Stimulated activated CD8-positive, alpha-beta memory T cell treated with anti-CD3 and anti-CD28 coated beads, Interleukin-12 subunit alpha, Interleukin-12 subunit beta, amount 100 ng/mL, for 24 hours (primary cell): Measurements from ENCODE around the gene TTC28.
"Not testable (repeated sequence)": the region's sequence is repeated elsewhere in the genome, so short reads cannot be mapped to it uniquely, and the experiment has no call there.

Source experiments
- DNase-seq: peaks from one replicate; pipeline ENCODE4 v3.0.0-alpha.2; 2020; ENCODE audit errors: extremely low read depth

The TTC28 gene

DNA sequence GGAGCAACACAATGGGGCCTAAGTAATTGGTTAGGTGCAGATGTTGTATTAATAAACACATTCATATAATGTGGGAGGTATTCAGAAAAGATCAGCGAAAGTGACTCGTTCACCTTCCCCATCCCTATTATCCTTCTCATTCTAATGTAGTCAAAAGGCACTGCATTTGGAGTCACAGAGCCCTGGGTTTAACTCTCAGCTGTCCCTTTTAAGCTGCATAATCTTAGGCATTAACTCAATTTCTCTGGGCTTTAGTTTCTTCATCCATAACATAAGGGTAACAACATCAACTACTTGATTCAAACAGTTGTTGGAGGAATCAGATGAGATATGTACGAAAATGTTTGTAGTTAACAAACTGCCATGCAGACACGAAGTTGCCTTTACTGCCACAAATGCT is 573.0 kb downstream of the TTC28 start:
- DNase-seq = no peak

DNA sequence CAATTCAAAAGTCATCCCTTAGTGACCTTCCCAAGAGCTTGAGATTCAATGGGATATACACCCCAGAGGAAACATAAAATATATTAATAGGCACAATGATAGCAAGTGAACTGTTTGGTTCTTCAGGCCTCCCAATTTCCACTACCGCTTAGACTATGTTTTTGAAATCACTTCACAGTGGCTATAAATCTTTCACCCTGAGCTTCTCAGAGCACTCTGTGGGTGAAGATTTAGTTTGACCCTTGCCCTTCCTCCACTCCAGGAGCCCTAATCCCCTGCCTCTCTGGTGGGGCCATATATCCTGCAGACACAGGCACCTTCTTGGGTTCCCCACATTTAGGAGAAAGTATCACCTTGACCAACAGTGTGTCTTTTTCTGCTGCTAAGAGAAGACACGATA is 573.7 kb downstream of the TTC28 start:
- DNase-seq = no peak

DNA sequence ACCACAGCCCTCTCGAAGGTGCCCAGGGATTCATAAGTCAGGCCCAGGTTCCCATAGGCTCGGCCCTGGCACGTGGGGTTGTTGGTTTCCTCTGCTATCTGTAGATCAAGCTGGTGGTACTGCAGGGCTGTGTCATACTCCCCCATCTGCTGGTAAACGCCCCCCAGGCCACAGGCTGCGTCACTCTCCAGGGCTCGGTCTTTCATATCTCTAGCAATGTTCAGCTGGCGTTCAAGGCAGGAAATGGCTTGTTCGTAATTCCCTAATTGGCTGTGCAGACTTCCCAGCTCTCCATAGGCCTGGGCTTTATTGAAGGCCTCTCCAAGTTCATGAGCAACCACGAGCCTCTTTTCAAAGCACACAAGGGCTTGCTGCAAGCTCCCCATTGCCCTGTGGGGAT is 574.2 kb downstream of the TTC28 start:
- no peak for DNase-seq

DNA sequence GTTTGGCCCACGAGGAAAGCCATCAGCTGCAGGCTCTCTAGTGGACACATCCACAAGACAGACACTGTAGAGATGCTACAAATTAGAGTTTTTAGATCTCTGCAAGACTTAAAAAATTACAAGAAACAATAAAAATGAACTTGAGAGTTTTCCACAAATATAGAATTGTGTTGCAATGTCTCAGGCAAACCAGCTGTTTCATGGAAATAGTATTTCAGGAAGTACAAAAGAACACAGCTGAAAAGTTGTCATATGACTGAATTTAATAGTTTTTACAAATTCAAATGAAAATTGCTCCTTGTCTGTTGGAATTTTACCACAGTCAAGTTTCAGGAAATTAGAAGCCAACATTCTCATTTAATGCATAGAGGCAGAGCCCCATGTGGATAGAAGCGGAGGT is 576.0 kb downstream of the TTC28 start:
- DNase-seq = no peak

DNA sequence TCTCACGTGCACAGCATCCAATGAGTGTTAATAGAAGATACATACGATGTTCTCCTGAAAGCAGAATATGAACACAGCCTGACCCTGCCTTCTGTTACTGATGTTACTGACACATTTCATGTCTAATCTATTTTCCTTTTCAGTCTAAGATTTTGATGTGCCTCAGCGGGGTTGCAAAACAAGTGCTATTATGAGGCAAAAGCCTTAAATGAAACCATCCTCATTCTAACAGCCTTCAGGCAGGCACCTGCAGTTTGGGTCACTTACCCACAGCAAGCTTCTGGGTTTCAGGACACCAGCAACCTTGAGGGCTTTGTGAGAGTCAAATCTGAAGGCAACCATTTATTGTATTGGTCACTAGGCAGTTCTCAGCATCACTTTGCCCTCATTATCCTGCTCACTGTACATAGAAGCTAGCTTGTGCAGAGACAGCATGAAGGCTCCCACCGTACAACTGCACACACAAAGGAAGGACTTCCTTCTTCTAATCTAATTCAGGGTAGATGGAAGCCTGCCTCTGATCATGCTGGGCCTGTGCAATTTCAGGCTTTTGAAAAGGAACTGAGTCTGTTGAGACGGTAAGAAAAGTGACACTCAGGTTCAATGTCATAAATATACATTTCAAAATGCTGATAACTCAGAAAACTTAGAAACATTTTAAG is 577.4 kb downstream of the TTC28 start:
- DNase-seq = no peak

DNA sequence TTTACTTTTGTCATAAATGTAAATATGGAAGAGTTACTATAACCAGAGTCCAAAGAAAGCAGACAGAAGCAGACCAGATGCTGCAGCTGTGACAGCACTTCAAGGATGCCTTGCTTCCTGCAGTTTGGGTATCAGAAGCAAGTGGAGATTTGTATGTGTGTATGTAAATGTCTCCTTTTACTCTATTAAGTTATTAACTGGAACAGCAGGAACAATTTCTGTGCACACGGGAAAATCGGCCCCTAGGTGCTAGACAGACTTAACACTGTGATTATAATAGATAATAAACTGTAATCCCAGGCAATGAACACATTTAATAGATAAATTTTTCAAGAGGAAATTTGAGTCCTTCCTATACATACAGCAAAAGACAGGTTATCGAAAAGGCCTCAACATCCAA is 582.0 kb downstream of the TTC28 start:
- DNase-seq = no peak

DNA sequence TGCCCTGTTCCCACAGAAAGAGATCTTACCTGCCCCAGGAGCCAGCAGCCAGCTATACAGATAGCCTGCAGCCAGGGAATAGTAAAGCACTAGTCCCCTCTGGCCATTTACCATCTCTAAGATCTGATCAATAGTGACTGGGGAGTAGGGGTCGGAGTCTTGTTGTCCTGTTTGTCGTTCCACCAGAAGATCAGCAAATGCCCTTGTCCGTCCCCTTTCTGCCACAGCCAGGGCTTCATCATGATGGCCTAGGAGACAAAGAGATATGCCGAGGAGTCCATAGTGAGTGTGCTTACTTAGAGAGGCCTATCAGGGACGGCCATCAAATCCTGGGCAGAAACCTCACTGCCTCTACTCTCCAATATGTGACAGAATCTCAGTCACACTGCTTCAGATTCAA is 583.5 kb downstream of the TTC28 start:
- no peak for DNase-seq

DNA sequence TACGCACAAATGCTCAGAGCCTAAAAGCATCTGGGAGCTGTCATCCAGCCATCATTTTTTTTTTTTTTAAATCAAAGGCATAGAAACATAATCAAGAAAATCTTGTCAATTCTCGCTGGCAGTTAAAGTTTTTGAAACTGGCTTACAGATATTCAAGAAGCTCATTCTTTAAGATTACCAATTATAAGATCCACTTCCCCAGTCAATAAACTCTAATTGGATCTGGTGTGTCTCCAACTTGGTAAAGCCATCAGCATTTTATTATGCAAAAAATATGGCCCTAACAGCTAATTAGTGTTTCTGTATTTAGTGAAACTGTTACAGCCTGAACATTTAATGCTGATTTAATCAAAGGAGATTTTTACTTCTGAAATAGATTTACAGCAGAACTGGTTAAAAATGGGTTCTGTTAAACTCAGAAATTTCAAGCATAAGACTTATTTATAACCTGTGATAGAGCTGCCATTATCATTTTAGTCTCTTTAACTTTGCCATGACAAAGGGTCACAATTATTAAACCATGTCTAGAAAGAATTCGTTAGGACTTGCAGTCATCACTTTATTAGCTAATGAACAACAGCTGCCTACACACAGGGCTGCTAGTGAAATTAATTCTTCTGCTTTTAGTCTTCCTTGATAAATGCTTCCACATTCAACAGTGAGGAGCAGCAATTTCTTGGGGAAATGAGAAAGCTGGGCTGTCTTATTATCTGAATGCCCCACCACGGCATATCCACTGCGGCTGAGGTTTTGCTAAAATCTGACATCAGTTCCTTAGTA is 584.1 kb downstream of the TTC28 start:
- DNase-seq = no peak

DNA sequence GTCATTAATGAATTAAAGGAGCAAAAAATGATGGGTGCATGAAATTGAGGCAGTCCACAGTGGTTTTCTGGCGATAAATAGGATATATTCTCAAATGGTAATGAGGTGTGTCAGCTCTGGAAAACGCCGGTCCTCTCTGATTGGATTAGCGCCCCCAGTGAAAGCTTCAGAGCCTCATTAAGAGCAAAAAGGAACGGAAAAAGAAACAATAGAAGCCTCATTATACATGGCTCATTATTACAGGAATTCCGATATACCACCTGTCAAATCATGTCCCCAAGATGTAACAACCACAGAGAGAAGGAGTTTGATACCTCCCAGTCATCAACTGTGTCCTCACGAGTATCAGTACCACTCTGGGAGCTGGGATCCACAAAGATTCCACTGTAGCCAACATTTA is 584.9 kb downstream of the TTC28 start:
- no peak for DNase-seq

DNA sequence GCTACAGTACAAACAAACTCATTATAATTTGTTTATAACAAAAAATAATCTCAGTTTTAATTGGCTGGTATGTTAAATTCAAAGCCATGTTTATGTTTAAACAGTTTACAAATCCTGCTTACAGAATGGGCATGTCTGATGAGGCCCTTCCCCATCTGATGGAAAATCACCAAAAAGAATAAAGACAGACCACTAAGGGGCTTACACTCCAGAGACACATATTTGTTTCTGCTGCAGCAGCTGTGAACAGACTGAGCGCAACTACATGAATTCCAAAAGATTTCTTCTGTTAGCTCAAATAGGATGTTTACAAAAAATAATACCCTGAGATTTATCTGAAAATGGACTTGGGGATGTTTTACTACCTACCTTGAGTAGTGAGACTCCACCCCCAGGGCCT is 585.9 kb downstream of the TTC28 start:
- no peak for DNase-seq

DNA sequence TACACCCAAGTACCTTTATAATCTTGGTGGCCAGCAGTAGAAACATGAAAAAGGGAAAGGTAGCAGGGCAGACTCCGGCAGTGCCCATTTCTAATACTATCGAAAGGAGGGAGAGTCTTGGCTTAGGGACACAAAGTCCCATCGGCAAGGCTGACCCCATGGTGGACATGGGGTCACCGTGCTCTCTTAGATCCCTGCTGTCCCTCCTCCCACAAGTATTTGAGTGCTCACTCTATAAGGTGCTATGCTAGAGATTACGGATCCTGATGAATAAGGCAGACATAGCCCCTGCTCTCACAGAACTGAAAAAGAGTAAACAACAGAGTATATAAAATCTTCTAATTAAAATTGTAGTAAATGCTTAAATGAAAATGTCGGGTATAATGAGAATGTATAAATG is 588.2 kb downstream of the TTC28 start:
- DNase-seq = no peak

DNA sequence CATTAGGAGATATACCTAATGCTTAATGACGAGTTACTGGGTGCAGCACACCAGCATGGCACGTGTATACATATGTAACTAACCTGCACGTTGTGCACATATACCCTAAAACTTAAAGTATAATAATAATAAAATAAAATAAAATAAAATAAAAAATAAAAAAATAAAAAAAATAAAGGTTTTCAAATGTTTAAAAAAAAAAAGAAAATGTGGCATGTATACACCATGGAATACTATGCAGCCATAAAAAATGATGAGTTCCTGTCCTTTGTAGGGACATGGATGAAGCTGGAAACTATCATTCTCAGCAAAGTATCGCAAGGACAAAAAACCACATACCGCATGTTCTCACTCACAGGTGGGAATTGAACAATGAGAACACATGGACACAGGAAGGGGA is 590.1 kb downstream of the TTC28 start:
- DNase-seq = not testable (repeated sequence)

DNA sequence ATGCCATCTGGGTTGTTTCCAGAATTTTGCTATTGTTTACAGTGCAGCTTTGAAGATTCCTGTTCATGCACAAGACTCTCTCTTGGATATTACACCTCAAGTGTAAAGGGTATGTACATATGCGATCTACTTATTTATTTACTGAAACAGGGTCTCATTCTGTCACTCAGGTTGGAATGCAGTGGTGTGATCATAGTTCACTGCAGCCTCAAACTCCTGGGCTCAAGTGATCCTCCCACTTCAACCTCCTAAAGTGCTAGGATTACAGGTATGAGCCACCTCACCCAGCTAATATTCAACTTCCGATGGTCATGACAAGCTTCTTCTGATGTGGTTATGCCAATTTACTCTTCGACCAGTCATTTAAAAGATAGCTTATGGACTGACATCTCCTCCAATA is 602.5 kb downstream of the TTC28 start:
- no peak for DNase-seq

DNA sequence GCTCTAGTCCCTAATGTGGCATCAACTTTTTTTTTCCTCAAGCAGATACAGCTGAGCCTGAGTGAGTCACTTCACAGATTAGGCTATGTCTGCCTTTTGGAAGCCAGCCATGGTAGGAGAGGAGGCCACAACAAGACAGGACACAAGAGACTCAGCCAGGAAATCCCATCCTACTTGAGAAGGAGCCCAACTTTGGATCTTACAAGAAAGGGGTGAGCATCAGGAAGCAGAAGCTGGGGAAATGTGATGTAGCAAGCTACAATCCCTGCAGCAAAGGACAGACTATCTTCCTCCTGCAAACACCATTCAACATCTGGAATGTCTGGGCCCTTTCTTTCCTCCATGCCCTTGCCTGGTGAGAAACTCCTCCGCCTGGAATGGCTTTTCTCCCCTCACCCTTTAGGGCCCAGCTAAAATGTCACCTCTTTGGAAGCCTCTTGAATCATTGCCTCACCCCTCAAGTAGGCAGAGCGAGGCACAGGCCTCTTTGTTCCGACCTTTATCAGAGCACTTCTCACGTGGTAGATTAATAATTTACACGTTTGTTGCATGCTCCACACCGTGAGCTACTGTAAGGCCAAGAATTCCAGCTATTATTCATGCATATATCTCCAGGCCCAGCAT is 604.2 kb downstream of the TTC28 start:
- no peak for DNase-seq

DNA sequence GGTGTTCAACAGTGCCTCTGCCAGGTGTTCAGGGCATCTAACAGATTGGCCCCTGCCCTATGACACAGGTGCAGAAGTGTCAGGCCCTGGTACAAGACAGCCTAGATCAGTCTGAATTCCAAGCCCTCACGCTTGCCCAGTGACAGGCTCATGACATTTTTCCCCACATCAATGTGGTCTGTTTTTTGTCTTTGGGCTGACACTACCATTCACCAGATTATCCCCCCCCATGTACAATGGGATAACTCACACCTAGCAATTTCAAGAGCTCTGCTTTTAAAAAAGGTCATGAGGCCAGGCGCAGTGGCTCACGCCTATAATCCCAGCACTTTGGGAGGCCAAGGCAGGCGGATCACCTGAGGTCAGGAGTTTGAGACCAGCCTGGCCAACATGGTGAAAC is 605.1 kb downstream of the TTC28 start:
- no peak for DNase-seq

DNA sequence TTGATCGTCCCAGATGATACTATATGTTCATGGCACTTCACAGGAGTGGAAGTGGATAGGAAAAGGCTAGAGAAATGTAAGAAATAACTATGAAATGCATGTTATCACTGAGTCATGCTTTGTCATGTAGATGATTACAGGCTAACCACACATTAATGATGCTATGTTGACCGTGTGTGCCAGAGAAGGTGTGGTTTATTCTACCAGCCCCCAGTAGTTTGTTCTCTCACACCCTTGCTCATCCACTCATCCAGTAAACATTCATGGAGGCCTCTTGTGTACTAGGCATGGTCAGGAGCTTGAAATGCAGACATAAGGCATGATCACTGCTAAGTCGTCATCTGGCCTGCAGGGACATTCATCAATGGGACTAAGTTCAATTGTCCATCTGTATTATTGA is 607.6 kb downstream of the TTC28 start:
- DNase-seq = no peak

DNA sequence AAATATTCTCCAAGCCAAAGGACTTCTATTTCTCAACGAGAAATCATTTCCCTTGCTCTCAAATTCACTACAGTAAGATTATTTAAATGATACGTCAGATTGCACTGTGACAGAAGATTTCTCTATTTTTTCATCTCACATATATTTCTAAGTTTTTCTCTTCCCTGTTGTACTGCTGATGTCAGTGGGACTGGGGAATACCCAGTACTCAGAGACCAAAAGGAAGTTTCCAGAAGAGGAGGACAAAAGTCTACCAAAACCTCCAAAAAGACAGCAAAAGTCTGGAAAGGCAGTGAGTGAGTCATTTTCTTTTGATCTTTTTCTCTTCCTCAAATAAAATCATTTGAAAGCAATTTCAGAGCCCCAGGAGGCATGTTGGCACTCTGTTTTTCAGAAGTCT is 610.8 kb downstream of the TTC28 start:
- DNase-seq = no peak

DNA sequence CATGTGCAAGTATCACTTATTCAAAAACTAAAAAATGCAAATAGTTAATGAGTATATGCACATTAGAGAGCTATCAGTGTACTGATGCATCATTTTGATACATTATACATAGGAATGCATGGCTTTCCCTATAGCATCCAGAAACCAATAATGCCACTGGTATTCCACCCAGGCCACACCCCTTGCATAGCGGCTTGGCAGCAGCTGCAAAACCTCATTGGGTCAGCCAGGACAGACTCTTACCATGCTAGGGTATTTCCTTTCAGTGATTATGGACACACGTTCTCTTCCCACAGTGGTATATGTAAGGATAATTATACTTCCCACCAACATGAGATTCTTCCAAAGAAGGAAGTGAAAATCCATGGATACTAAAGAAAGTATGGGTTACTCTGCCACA is 614.7 kb downstream of the TTC28 start:
- DNase-seq = no peak

DNA sequence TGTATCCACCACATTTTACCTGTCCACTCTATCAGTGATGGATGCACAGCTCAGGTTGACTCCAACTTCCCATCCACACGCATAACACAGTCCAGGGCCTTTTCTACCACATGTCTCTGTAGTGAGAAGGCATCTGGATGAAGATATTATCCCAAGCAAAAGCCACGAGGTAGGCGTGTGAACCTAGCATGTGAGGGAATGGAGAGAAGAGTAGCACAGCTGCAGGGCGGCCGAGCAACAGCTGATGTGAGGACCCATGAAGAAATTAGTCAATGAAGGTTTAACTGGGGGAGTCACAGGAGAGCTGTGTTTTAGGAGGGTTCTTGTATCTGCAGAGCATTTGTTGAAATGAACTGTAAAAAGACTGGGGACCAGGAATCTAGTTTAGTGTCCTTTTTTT is 616.0 kb downstream of the TTC28 start:
- DNase-seq = no peak

DNA sequence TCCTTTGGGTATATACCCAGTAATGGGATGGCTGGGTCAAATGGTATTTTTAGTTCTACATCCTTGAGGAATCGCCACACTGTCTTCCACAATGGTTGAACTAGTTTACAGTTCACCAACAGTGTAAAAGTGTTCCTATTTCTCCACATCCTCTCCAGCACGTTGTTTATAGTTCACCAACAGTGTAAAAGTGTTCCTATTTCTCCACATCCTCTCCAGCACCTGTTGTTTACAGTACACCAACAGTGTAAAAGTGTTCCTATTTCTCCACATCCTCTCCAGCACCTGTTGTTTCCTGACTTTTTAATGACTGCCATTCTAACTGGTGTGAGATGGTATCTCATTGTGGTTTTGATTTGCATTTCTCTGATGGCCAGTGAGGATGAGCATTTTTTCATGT is 619.0 kb downstream of the TTC28 start:
- DNase-seq = not testable (repeated sequence)

DNA sequence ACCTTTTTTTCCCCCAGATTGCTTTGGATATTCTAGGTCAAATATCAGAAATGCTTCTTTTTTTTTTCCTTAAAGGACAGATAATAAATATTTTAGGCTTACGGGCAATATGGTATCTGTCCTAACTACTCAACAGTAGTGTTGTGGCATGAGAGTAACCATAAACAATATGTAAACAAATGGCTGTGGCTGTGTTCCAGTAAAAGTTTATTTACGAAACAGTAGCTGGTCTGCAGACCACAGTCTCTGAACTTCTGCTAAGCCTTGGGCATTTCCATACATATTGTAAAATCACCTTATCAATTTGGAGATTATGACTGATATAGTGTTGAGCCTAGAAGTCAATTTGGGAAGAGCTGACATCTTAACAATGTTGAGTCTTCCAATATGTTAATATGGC is 621.6 kb downstream of the TTC28 start:
- no peak for DNase-seq

DNA sequence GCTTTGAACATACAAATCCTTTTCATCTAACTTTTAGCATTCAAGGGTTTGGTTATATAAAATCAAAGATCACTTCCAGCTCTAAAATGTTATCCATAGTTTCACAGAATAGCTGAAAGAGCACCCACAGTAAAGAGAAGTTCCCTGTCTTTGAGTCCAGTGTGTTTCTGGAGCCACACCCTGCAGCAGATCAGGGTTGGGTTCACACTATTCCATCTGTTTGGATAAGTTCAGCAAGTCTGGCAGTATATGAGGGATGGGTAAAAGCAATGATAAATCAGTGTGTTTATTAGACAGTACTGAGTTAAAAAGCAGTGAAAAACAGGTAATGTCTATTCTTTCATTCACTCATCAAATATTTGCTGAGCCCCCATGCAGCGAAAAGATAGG is 624.8 kb downstream of the TTC28 start:
- DNase-seq = no peak
